ENCODE results near the gene OASL.
"Not testable (repeated sequence)": the region's sequence is repeated elsewhere in the genome, so short reads cannot be mapped to it uniquely, and the experiment has no call there.

OASL gene

GRCh38 chr12:121038861-121039668 lies at the start of gene OASL:
TSS of gene OASL (minus strand) at chr12:121039246. CDS start at chr12:121038971, 275 bp downstream.
- ATAC-seq (replicated peaks; ENCODE audit: extremely low read depth, poor library complexity, severe bottlenecking) (peak; percentile 54), DNase-seq (ENCODE audit: low spot score in 2 of 2) (peak; percentile 52 to 73)
- Mint-ChIP-seq H3K4me3 (peak within 1 kb of the TSS; percentile 94), H3K4me1 (peaks cover 43% of the 10 kb centered on the region), H3K9me3 (no peaks in the 10 kb centered on the region), H3K27ac (ENCODE audit: low read depth) (peak within 1 kb of the TSS; percentile 98), H3K36me3 (ENCODE audit: insufficient read depth) (peaks cover 30% of the 10 kb centered on the region), H3K27me3 (no peaks in the 10 kb centered on the region)

- peaks cover 4% of the 10 kb centered on the region for H3K36me3 Mint-ChIP-seq (ENCODE audit: insufficient read depth)
- H3K4me3 Mint-ChIP-seq = no peak overlapping the region
- no peak for ATAC-seq (replicated peaks; ENCODE audit: extremely low read depth, poor library complexity, severe bottlenecking)
- H3K4me1 Mint-ChIP-seq = peaks cover 43% of the 10 kb centered on the region
- DNase-seq (ENCODE audit: low spot score in 2 of 2) = no peak
- no peaks in the 10 kb centered on the region for H3K27me3 Mint-ChIP-seq
- H3K9me3 Mint-ChIP-seq = no peaks in the 10 kb centered on the region
- H3K27ac Mint-ChIP-seq (ENCODE audit: low read depth) = no peak overlapping the region
These were observed 49.1 kb upstream of the OASL start for GRCh38 chr12:121088195-121088585.

GRCh38 chr12:121087467-121088194 lies 48.6 kb upstream of the OASL start:
- no peaks in the 10 kb centered on the region for H3K27me3 Mint-ChIP-seq
- no peak overlapping the region for H3K4me3 Mint-ChIP-seq
- no peak for ATAC-seq (replicated peaks; ENCODE audit: extremely low read depth, poor library complexity, severe bottlenecking)
- DNase-seq (ENCODE audit: low spot score in 2 of 2) = no peak
- no peaks in the 10 kb centered on the region for H3K9me3 Mint-ChIP-seq
- peaks cover 37% of the 10 kb centered on the region for H3K4me1 Mint-ChIP-seq
- H3K36me3 Mint-ChIP-seq (ENCODE audit: insufficient read depth) = peaks cover under 1% of the 10 kb centered on the region
- no peak overlapping the region for H3K27ac Mint-ChIP-seq (ENCODE audit: low read depth)

DNA sequence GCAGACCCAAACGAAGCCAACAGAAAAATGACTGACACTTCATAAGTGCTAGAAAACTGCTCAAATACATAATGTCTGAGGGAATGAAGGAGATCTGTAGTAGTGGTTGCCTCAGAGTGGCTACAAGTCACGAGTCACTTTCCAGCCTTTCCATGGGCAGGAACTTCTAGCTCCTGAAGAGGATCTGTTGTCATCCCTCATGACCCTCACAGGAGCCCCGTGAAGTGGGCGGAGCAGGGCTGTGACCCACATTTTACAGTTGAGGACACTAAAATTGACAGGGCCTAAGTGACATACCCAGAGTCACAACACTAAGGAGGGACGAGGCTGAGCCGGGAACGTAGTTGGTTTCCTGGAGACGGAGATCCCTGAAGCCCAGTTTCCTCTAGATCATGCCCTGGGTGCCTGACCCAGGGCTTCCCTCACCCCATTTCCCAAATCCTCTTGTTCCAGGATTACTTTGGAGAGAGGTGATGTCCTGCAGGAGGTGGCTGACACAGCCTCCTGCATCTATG lies 47.8 kb upstream of the OASL start:
- Mint-ChIP-seq H3K27ac (ENCODE audit: low read depth) (no peak overlapping the region), H3K4me3 (no peak overlapping the region), H3K4me1 (peaks cover 29% of the 10 kb centered on the region), H3K9me3 (no peaks in the 10 kb centered on the region), H3K36me3 (ENCODE audit: insufficient read depth) (no peaks in the 10 kb centered on the region), H3K27me3 (no peaks in the 10 kb centered on the region)
- DNase-seq (ENCODE audit: low spot score in 2 of 2) (no peak), ATAC-seq (replicated peaks; ENCODE audit: extremely low read depth, poor library complexity, severe bottlenecking) (no peak)

DNA sequence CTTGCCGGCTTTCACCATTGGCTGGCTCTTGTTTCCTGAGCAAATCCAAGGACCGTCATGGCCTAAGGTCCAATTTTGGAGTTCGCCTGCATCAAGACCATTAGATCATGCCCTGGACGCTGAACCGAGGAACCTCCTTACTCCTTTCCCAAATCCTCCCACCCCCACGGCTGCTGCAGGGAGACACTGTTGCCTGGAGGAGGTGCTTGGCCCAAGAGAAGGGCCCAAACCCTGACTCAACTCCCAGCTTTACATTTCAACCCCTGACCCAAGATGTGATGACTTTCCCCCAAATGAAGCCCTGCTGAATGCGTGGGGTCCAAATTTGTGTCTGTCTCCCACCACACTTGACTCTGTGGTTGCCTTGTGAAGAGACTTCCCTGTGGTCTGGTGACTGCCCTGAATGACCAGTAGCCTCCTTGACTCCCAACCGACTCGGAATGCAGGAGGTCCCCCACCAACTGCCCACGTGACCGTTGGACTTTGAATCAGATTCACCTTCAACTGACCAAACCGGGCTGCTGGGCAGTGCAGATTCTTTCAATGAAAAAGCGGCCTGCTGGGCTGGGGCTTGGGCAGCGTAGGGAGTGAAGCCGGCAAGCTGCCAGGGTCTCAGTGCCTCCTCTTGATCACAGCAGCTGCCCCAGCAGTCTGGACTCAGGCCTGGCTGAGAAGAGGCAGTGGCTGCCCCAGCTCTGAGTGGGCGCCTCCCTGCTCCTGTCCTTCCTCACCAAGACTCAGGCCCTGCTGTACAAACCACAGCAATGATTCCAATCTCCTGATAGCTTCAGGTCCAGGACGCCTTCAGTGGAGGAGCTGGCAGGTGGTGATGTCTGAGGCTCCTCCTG lies 46.7 kb upstream of the OASL start:
- peaks cover 20% of the 10 kb centered on the region for H3K4me1 Mint-ChIP-seq
- no peaks in the 10 kb centered on the region for H3K27me3 Mint-ChIP-seq
- DNase-seq (ENCODE audit: low spot score in 2 of 2) (no peak), ATAC-seq (replicated peaks; ENCODE audit: extremely low read depth, poor library complexity, severe bottlenecking) (no peak)
- no peak overlapping the region for H3K4me3 Mint-ChIP-seq
- no peak overlapping the region for H3K27ac Mint-ChIP-seq (ENCODE audit: low read depth)
- no peaks in the 10 kb centered on the region for H3K9me3 Mint-ChIP-seq
- no peaks in the 10 kb centered on the region for H3K36me3 Mint-ChIP-seq (ENCODE audit: insufficient read depth)

- no peak overlapping the region for H3K4me3 Mint-ChIP-seq
- H3K4me1 Mint-ChIP-seq = peaks cover 16% of the 10 kb centered on the region
- ATAC-seq (replicated peaks; ENCODE audit: extremely low read depth, poor library complexity, severe bottlenecking) (no peak), DNase-seq (ENCODE audit: low spot score in 2 of 2) (no peak)
- H3K9me3 Mint-ChIP-seq = no peaks in the 10 kb centered on the region
- no peaks in the 10 kb centered on the region for H3K36me3 Mint-ChIP-seq (ENCODE audit: insufficient read depth)
- H3K27me3 Mint-ChIP-seq = no peaks in the 10 kb centered on the region
- H3K27ac Mint-ChIP-seq (ENCODE audit: low read depth) = no peak overlapping the region
These were observed 46.0 kb upstream of the OASL start for GRCh38 chr12:121085069-121085468.

DNA sequence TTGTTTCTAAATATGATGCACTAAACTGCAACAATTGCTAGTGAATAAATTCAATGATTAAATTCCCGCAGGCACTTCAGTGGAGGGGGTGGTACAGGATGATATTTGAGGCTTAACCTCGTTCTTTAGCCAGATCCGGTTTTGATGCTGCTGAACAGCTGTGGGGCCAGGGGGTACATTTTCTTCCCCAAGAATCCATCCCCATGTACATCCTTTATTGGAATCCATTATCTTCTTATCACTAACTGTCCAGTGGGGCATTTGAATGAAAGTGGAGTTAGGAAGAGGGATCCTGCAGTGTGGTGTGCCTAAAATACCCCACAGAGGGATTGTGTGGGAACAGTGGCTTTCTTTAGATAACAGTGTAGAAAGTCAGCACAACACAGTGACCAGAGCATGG lies 45.2 kb upstream of the OASL start:
- ATAC-seq (replicated peaks; ENCODE audit: extremely low read depth, poor library complexity, severe bottlenecking) (no peak), DNase-seq (ENCODE audit: low spot score in 2 of 2) (no peak)
- H3K4me3 Mint-ChIP-seq = no peak overlapping the region
- no peaks in the 10 kb centered on the region for H3K27me3 Mint-ChIP-seq
- H3K27ac Mint-ChIP-seq (ENCODE audit: low read depth) = no peak overlapping the region
- H3K9me3 Mint-ChIP-seq = no peaks in the 10 kb centered on the region
- H3K4me1 Mint-ChIP-seq = peaks cover 13% of the 10 kb centered on the region
- H3K36me3 Mint-ChIP-seq (ENCODE audit: insufficient read depth) = no peaks in the 10 kb centered on the region

DNA sequence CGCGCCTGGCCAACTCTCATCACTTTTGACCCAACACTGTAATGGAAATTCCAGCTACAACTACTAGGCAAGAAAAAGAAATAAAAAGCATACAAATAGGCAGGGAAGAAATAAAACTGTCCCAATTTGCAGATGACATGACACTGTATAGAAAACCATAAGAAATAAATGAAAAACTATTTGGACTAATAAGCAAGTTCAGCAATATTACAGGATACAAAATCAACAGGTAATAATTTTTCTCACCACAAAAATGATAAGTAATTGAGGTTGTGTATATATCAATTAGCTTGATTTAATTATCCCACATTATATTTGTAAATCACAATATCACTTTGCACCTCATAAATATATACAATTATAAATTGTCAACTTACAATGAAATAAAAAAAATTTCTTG lies 41.9 kb upstream of the OASL start:
- Mint-ChIP-seq H3K36me3 (ENCODE audit: insufficient read depth) (no peaks in the 10 kb centered on the region), H3K4me3 (no peak overlapping the region), H3K9me3 (no peaks in the 10 kb centered on the region), H3K27me3 (no peaks in the 10 kb centered on the region), H3K27ac (ENCODE audit: low read depth) (no peak overlapping the region), H3K4me1 (no peaks in the 10 kb centered on the region)
- ATAC-seq (replicated peaks; ENCODE audit: extremely low read depth, poor library complexity, severe bottlenecking) (no peak), DNase-seq (ENCODE audit: low spot score in 2 of 2) (no peak)

- ATAC-seq (replicated peaks; ENCODE audit: extremely low read depth, poor library complexity, severe bottlenecking) = no peak
- Mint-ChIP-seq H3K27ac (ENCODE audit: low read depth) (no peak overlapping the region), H3K4me1 (no peaks in the 10 kb centered on the region), H3K36me3 (ENCODE audit: insufficient read depth) (peaks cover under 1% of the 10 kb centered on the region), H3K9me3 (no peaks in the 10 kb centered on the region), H3K27me3 (no peaks in the 10 kb centered on the region), H3K4me3 (no peak overlapping the region)
- no peak for DNase-seq (ENCODE audit: low spot score in 2 of 2)
These were observed 40.8 kb upstream of the OASL start for GRCh38 chr12:121079736-121080272.

- H3K4me1 Mint-ChIP-seq; H3K36me3 Mint-ChIP-seq (ENCODE audit: insufficient read depth); DNase-seq (ENCODE audit: low spot score in 2 of 2); H3K4me3 Mint-ChIP-seq; H3K27ac Mint-ChIP-seq (ENCODE audit: low read depth); H3K27me3 Mint-ChIP-seq; H3K9me3 Mint-ChIP-seq; ATAC-seq (replicated peaks; ENCODE audit: extremely low read depth, poor library complexity, severe bottlenecking): not testable (repeated sequence)
These were observed 38.4 kb upstream of the OASL start for GRCh38 chr12:121077440-121077839.

DNA sequence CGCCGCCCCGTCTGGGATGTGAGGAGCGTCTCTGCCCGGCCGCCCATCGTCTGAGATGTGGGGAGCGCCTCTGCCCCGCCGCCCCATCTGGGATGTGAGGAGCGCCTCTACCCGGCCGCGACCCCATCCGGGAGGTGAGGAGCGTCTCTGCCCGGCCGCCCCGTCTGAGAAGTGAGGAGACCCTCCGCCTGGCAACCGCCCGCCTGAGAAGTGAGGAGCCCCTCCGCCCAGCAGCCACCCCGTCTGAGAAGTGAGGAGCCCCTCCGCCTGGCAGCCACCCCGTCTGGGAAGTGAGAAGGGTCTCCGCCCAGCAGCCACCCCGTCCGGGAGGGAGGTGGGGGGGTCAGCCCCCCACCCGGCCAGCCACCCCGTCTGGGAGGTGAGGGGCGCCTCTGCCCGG lies 36.9 kb upstream of the OASL start:
- not testable (repeated sequence) for H3K27me3 Mint-ChIP-seq; DNase-seq (ENCODE audit: low spot score in 2 of 2); H3K9me3 Mint-ChIP-seq; H3K36me3 Mint-ChIP-seq (ENCODE audit: insufficient read depth); H3K4me3 Mint-ChIP-seq; H3K4me1 Mint-ChIP-seq; H3K27ac Mint-ChIP-seq (ENCODE audit: low read depth); ATAC-seq (replicated peaks; ENCODE audit: extremely low read depth, poor library complexity, severe bottlenecking)

DNA sequence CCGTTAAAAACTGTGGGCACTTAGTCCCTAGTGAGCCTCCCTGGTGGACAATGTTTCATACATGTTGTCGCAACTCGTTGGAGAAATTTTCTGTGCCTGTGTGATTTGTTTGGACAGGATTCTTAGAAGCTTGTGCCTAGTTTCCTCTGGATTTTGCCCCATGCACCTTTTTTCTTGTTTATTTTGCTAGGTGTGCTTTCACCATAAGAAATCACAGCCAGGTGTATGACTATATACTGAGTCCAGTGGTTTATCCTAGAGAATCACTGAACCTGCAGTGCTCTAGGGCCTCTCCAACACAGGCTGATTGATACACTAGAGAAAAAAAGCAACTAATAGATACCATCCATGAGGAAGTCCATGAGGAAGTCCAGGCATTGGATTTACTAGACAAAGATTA lies 33.1 kb upstream of the OASL start:
- Mint-ChIP-seq H3K27ac (ENCODE audit: low read depth) (no peak overlapping the region), H3K9me3 (no peaks in the 10 kb centered on the region), H3K4me3 (no peak overlapping the region), H3K27me3 (no peaks in the 10 kb centered on the region), H3K4me1 (no peaks in the 10 kb centered on the region), H3K36me3 (ENCODE audit: insufficient read depth) (peaks cover 2% of the 10 kb centered on the region)
- DNase-seq (ENCODE audit: low spot score in 2 of 2) (no peak), ATAC-seq (replicated peaks; ENCODE audit: extremely low read depth, poor library complexity, severe bottlenecking) (no peak)

All from central memory CD8-positive, alpha-beta T cell (primary cell).